Measurements from ENCODE around the gene LCP2.

- no peak for TF ChIP-seq CTCF (conservative IDR thresholded peaks at IDR 0.05 in 1 of 2, IDR thresholded peaks at IDR 0.05 in 1 of 2; ENCODE audit: extremely low read depth in 1 of 2, insufficient read depth in 1 of 2, low read depth in 1 of 2, low read length in 2 of 2)
- TF ChIP-seq EZH2 (IDR thresholded peaks at IDR 0.05; ENCODE audit: borderline replicate concordance, low read length): no peak
Observed at GRCh38 chr5:170314541-170315095, 17.0 kb upstream of the LCP2 start.
